Measurements from ENCODE around the gene C9orf50. TPM values are rescaled to one million over a fixed set of nuclear protein-coding genes. Genes with fewer than 3 reads are reported as not detected.

The C9orf50 gene
- total and polyA plus RNA-seq, 5 donors from 2014 or later: not detected

Other genes starting within 250 kb of the C9orf50 start
- gene NTMT1, start 5.1 kb upstream of the C9orf50 start, total RNA-seq: 37.4 TPM
- 10 to 100 TPM; 41.9 to 56.7 (median 52.8) TPM for gene NTMT1, start 5.1 kb upstream of the C9orf50 start, polyA plus RNA-seq
- gene ASB6, start 21.1 kb upstream of the C9orf50 start, total RNA-seq: 27.8 TPM
- 10 to 100 TPM; 21.7 to 26.9 (median 23.7) TPM for gene ASB6, start 21.1 kb upstream of the C9orf50 start, polyA plus RNA-seq
- not detected for gene PRRX2, start 44.5 kb upstream of the C9orf50 start, total RNA-seq
- not detected for gene PRRX2, start 44.5 kb upstream of the C9orf50 start, polyA plus RNA-seq
- gene PTGES, start 131.9 kb upstream of the C9orf50 start, total RNA-seq: not detected
- under 1 TPM in 1 of 4 donors, not detected in 3; 0.17 TPM for gene PTGES, start 131.9 kb upstream of the C9orf50 start, polyA plus RNA-seq
- gene TOR1B, start 182.1 kb upstream of the C9orf50 start, total RNA-seq: 25.5 TPM
- gene TOR1B, start 182.1 kb upstream of the C9orf50 start, polyA plus RNA-seq: 10 to 100 TPM; 11.6 to 27.2 (median 14.5) TPM
- gene TOR1A, start 203.0 kb upstream of the C9orf50 start, total RNA-seq: 19.3 TPM
- 10 to 100 TPM; 63.6 to 72.7 (median 69.6) TPM for gene TOR1A, start 203.0 kb upstream of the C9orf50 start, polyA plus RNA-seq
- gene C9orf78, start 214.2 kb upstream of the C9orf50 start, total RNA-seq: 91.6 TPM
- 100 to 1,000 TPM; 155 to 196 (median 170) TPM for gene C9orf78, start 214.2 kb upstream of the C9orf50 start, polyA plus RNA-seq
- 116 TPM for gene USP20, start 214.4 kb upstream of the C9orf50 start, total RNA-seq
- 10 to 100 TPM; 37.1 to 54.7 (median 46.9) TPM for gene USP20, start 214.4 kb upstream of the C9orf50 start, polyA plus RNA-seq